ENCODE data around the gene ABLIM1.

Gene ABLIM1

GRCh38 chr10:114544045-114544659 lies 113.9 kb downstream of the ABLIM1 start:
- no peak for DNase-seq (ENCODE audit: low spot score)

- DNase-seq (ENCODE audit: low spot score), result no peak
Measured at GRCh38 chr10:114543456-114543855, 114.6 kb downstream of the ABLIM1 start.

- DNase-seq (ENCODE audit: low spot score), result no peak
Measured at GRCh38 chr10:114542373-114542772, 115.7 kb downstream of the ABLIM1 start.

GRCh38 chr10:114541797-114542160 lies 116.3 kb downstream of the ABLIM1 start:
- DNase-seq (ENCODE audit: low spot score), result no peak

- DNase-seq (ENCODE audit: low spot score), result no peak
Measured at GRCh38 chr10:114541081-114541796, 116.8 kb downstream of the ABLIM1 start.

- DNase-seq (ENCODE audit: low spot score), result no peak
Measured at GRCh38 chr10:114540236-114540635, 117.8 kb downstream of the ABLIM1 start.

GRCh38 chr10:114539623-114540022 lies 118.5 kb downstream of the ABLIM1 start:
- no peak for DNase-seq (ENCODE audit: low spot score)

- DNase-seq (ENCODE audit: low spot score), result no peak
Measured at GRCh38 chr10:114538181-114538906, 119.7 kb downstream of the ABLIM1 start.

- no peak for DNase-seq (ENCODE audit: low spot score)
Measured at GRCh38 chr10:114537736-114538135, 120.3 kb downstream of the ABLIM1 start.

- no peak for DNase-seq (ENCODE audit: low spot score)
Measured at GRCh38 chr10:114534571-114534981, 123.5 kb downstream of the ABLIM1 start.

- no peak for DNase-seq (ENCODE audit: low spot score)
Measured at GRCh38 chr10:114532226-114532625, 125.8 kb downstream of the ABLIM1 start.

GRCh38 chr10:114526504-114527238 lies 131.4 kb downstream of the ABLIM1 start:
- DNase-seq (ENCODE audit: low spot score), result peak; percentile 72

GRCh38 chr10:114526126-114526503 lies 132.0 kb downstream of the ABLIM1 start:
- DNase-seq (ENCODE audit: low spot score), result no peak

- DNase-seq (ENCODE audit: low spot score), result no peak
Measured at GRCh38 chr10:114525368-114525949, 132.6 kb downstream of the ABLIM1 start.

- no peak for DNase-seq (ENCODE audit: low spot score)
Measured at GRCh38 chr10:114523876-114524275, 134.2 kb downstream of the ABLIM1 start.

GRCh38 chr10:114521255-114521654 lies 136.8 kb downstream of the ABLIM1 start:
- DNase-seq (ENCODE audit: low spot score), result no peak

- no peak for DNase-seq (ENCODE audit: low spot score)
Measured at GRCh38 chr10:114520453-114520852, 137.6 kb downstream of the ABLIM1 start.

GRCh38 chr10:114519756-114520293 lies 138.2 kb downstream of the ABLIM1 start:
- DNase-seq (ENCODE audit: low spot score), result no peak

GRCh38 chr10:114519306-114519669 lies 138.8 kb downstream of the ABLIM1 start:
- DNase-seq (ENCODE audit: low spot score), result no peak

GRCh38 chr10:114518401-114519305 lies 139.4 kb downstream of the ABLIM1 start:
- no peak for DNase-seq (ENCODE audit: low spot score)
